HEK293T (cell line): ENCODE measurements around the gene SRP68.

ENCODE experiments used
- CTCF ChIA-PET: fragments of 350-600 bp; formaldehyde crosslinking; extraction: SDS; loops from one replicate; lab custom pipeline; 2021; ENCODE audit warnings: antibody characterized with exemption, inconsistent platforms; lab: Yijun Ruan, JAX
- POLR2A ChIA-PET: fragments of 350-600 bp; formaldehyde crosslinking; extraction: SDS; loops from one replicate; lab custom pipeline; 2020; ENCODE audit warnings: antibody characterized with exemption, inconsistent platforms; lab: Yijun Ruan, JAX
- DNase-seq: peaks from one replicate; pipeline ENCODE4 v3.0.0; 2012; ENCODE audit warnings: mixed read lengths; ENCODE audit errors: extremely low spot score
- ARNT ChIP-seq: fragments of 450-650 bp; IDR thresholded peaks from 2 replicates; pipeline ENCODE4 v1.6.1; 2017; ENCODE audit warnings: mild to moderate bottlenecking
- BHLHE40 ChIP-seq: fragments of 450-650 bp; IDR thresholded peaks from 2 replicates; pipeline ENCODE4 v1.6.1; 2016; ENCODE audit warnings: mild to moderate bottlenecking, moderate library complexity, borderline replicate concordance
- CTBP1 ChIP-seq: fragments of 450-650 bp; IDR thresholded peaks from 2 replicates; pipeline ENCODE4 v1.6.1; 2016; ENCODE audit warnings: borderline replicate concordance
- ELF4 ChIP-seq: fragments of 450-650 bp; IDR thresholded peaks from 2 replicates; pipeline ENCODE4 v1.6.1; 2017; ENCODE audit warnings: antibody characterized with exemption
- FOXA1 ChIP-seq: fragments of 450-650 bp; IDR thresholded peaks from 2 replicates; pipeline ENCODE4 v1.6.1; 2016; ENCODE audit warnings: mild to moderate bottlenecking
- FOXK2 ChIP-seq: fragments of 450-650 bp; IDR thresholded peaks from 2 replicates; pipeline ENCODE4 v1.6.1; 2016; ENCODE audit warnings: mild to moderate bottlenecking
- FOXM1 ChIP-seq: fragments of 450-650 bp; IDR thresholded peaks from 2 replicates; pipeline ENCODE4 v1.6.1; 2017; ENCODE audit warnings: mild to moderate bottlenecking, borderline replicate concordance
- HDGF ChIP-seq: fragments of 450-650 bp; IDR thresholded peaks from 2 replicates; pipeline ENCODE4 v1.6.1; 2017; ENCODE audit warnings: antibody characterized with exemption, borderline replicate concordance
- L3MBTL2 ChIP-seq: fragments of 450-650 bp; conservative IDR thresholded peaks from 2 replicates; pipeline ENCODE4 v1.6.1; 2016; ENCODE audit warnings: mild to moderate bottlenecking
- LEF1 ChIP-seq: fragments of 450-650 bp; IDR thresholded peaks from 2 replicates; pipeline ENCODE4 v1.6.1; 2017; ENCODE audit warnings: mild to moderate bottlenecking, borderline replicate concordance
- NFRKB ChIP-seq: fragments of 450-650 bp; IDR thresholded peaks from 2 replicates; pipeline ENCODE4 v1.6.1; 2016; ENCODE audit warnings: mild to moderate bottlenecking, moderate library complexity
- SP1 ChIP-seq: fragments of 450-650 bp; IDR thresholded peaks from 2 replicates; pipeline ENCODE4 v1.6.1; 2017
- SUZ12 ChIP-seq: fragments of 450-650 bp; IDR thresholded peaks from 2 replicates; pipeline ENCODE4 v1.6.1; 2016; ENCODE audit warnings: mild to moderate bottlenecking
- TARDBP ChIP-seq: fragments of 450-650 bp; IDR thresholded peaks from 2 replicates; pipeline ENCODE4 v1.6.1; 2016
- ZNF384 ChIP-seq: fragments of 450-650 bp; IDR thresholded peaks from 2 replicates; pipeline ENCODE4 v1.6.1; 2016
- TF ChIP-seq, protein P1 (sequence below): fragments of 450-650 bp; IDR thresholded peaks from 2 replicates; pipeline ENCODE4 v1.6.1; 2016

The SRP68 gene

DNA sequence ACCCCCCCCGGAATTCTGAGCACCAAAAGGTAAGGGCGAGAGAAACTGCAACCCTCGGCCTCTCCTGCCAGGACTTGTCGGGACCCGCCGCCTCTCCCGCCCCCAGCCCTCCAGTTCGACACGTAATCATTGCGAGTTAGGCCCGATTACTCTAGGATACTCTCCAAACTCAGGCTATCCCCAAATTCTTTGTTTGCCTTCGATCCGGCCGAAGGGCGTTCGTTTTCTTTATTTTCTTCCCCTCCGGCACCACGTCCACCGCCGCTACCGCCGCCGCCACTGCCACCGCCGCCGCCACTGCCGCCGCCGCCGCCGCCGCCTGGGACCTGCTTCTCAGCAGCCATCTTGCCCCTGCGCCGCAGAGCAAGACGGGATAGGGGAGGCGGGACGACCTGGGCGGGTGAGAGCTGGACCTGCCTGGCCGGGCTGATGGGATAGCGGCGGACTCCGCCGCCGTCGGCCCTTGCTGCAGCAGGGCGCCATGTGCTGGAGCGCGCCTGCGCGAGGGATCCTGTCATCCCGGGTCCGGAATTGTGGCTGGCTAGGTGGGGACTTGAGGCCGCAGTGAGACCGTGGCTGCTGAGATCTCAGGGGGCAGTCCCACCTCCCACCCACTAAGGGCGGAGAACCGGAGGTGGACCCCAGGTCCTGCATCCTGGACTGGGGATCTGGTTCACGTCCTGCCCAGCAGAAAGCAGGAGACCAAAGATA lies at the start of gene SRP68:
SRP68 (minus strand) TSS at position 370 of the 711 bp plus-strand sequence; CDS start at position 344, 26 bp downstream.
- DNase-seq = peak; percentile 98
- 0 out of 2 replicates have a peak, but pooled peaks have one; percentile 35 for TF ChIP-seq HDGF
- TF ChIP-seq ELF4 = 0 out of 2 replicates have a peak, but pooled peaks have one; percentile 11
- no peak for TF ChIP-seq FOXM1
- TF ChIP-seq SUZ12 = no peak
- TF ChIP-seq NFRKB = peak; percentile 83
- TF ChIP-seq, protein P1, sequence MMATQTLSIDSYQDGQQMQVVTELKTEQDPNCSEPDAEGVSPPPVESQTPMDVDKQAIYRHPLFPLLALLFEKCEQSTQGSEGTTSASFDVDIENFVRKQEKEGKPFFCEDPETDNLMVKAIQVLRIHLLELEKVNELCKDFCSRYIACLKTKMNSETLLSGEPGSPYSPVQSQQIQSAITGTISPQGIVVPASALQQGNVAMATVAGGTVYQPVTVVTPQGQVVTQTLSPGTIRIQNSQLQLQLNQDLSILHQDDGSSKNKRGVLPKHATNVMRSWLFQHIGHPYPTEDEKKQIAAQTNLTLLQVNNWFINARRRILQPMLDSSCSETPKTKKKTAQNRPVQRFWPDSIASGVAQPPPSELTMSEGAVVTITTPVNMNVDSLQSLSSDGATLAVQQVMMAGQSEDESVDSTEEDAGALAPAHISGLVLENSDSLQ = no peak
- no peak for TF ChIP-seq FOXK2
- no peak for TF ChIP-seq FOXA1
- TF ChIP-seq ZNF384 = no peak
- TF ChIP-seq TARDBP = no peak
- TF ChIP-seq BHLHE40 = no peak
- TF ChIP-seq ARNT = no peak
- TF ChIP-seq SP1 = no peak
- no peak for TF ChIP-seq CTBP1
- TF ChIP-seq LEF1 = no peak
- peak; percentile 88 for TF ChIP-seq L3MBTL2
- ChIA-PET POLR2A (interaction anchor here (0.5 to 2.1 kb wide), 13 partner anchors 8 to 202 kb away, joined by 3 to 12 read pairs (median 6); partner anchors contain the start of gene EXOC7), CTCF (no interaction called here)

DNA sequence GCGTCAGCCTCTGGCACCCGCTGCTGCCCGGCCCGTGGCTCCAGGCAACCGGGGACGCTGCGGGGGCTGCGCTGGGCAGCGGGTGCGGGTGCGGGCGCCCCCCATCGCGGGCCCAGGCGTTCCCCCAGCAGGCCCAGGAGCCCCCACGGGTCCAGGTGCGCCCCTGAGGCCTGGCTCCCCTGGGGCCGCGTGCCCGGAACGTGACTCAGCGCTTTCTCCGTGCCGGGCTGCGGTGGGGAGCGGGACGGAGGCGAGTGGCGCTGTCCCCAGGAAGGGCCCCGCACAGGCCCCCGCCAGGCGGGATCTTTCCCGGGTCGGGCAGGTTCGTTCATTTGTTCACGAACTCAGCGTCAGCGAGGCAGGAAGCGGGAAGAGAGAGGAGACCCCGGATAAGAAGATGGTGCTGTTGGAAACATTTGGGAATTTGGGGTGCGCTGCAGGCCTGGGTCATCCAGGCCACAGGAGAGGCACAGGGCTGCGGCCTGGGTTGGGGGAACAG lies 49.7 kb upstream of the SRP68 start:
- TF ChIP-seq HDGF (0 out of 2 replicates have a peak, but pooled peaks have one; percentile 7), SUZ12 (no peak), FOXM1 (peak; percentile 52; the same call in 1 of the 2 replicates)
- POLR2A ChIA-PET = interaction anchor here (1.0 kb wide), 1 partner anchor 157 kb away, joined by 3 read pairs; no protein-coding TSS in a partner anchor
- CTCF ChIA-PET = interaction anchor here (0.6 to 2.0 kb wide), 11 partner anchors 12 to 275 kb away, joined by 3 to 17 read pairs (median 4); partner anchors contain the start of gene FOXJ1
- no peak for DNase-seq

DNA sequence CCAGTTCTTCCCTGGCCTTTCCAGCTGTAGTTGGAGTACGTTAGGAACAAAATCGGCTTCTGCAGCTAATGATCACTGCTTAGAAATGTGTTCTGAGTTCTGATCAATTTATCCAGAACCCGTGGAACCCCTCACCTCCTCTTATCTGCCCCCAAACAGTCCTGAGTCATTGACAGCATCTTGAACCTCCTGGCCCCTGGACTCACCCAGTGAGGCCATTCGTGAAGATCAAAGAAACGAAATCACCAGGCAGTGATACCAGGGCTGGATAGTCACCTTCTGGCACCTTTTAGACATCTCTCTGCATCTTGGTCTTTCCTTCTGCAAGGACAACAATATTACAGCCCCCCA lies 48.3 kb upstream of the SRP68 start:
- ChIA-PET POLR2A (interaction anchor here (0.5 to 1.7 kb wide), 3 partner anchors 12 to 61 kb away, joined by 3 to 5 read pairs (median 3); no protein-coding TSS in a partner anchor), CTCF (interaction anchor here (1.0 to 1.4 kb wide), 7 partner anchors 13 to 179 kb away, joined by 3 to 10 read pairs (median 4); no protein-coding TSS in a partner anchor)
- no peak for TF ChIP-seq ELF4
- no peak for TF ChIP-seq HDGF
- TF ChIP-seq ZNF384 = no peak
- TF ChIP-seq BHLHE40 = no peak
- TF ChIP-seq CTBP1 = no peak
- TF ChIP-seq FOXA1 = no peak
- no peak for TF ChIP-seq SP1
- no peak for TF ChIP-seq ARNT
- no peak for TF ChIP-seq LEF1
- TF ChIP-seq FOXM1 = no peak
- no peak for TF ChIP-seq FOXK2
- TF ChIP-seq SUZ12 = no peak
- no peak for TF ChIP-seq NFRKB
- TF ChIP-seq L3MBTL2 = no peak
- TF ChIP-seq TARDBP = no peak
- TF ChIP-seq, protein P1 = no peak
- DNase-seq = no peak

DNA sequence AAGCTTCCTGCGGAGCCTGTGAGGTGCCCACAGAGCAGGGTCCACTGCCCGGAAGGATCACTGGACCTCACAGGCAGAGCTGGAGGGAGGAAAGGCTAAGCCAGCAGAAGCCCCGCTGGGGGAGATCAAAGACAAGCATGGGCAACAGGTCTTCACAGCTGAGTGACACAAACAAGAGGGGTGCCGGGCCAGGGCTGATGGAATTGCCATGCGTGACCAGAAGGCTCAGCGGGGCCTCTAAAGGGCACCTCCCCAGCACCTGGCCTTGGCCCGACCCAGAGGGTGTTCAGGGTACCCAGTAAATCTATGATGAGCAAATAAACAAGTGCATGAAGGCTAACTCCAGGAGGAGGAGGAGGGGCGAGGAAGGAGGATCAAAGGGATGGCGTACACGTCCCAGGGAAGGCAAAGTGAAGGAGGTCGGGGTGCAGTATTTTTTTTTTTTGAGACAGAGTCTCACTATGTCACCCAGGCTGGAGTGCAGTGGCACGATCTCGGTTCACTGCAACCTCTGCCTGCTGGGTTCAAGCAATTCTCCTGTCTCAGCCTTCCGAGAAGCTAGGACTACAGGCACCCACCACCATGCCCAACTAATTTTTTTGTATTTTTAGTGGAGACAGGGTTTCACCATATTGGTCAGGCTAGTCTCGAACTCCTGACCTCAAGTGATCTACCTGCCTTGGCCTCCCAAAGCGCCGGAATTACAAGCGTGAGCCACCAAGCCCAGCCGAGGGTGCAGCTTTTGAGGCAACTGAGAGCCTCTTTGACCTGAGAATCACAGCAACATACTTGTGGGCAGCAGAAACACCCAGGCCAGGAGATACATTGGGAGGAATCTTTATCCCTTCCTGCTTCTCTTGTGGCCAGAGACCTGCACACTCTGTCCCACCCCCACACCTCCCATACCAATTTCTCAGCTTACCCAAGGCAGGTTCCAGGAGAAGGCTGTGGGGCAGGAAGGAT lies 47.4 kb upstream of the SRP68 start:
- TF ChIP-seq LEF1 = no peak
- POLR2A ChIA-PET = interaction anchor here (0.5 to 1.7 kb wide), 4 partner anchors 11 to 168 kb away, joined by 3 read pairs; no protein-coding TSS in a partner anchor
- CTCF ChIA-PET = interaction anchor here (0.6 to 1.7 kb wide), 6 partner anchors 62 to 168 kb away, joined by 3 to 10 read pairs (median 3); no protein-coding TSS in a partner anchor

DNA sequence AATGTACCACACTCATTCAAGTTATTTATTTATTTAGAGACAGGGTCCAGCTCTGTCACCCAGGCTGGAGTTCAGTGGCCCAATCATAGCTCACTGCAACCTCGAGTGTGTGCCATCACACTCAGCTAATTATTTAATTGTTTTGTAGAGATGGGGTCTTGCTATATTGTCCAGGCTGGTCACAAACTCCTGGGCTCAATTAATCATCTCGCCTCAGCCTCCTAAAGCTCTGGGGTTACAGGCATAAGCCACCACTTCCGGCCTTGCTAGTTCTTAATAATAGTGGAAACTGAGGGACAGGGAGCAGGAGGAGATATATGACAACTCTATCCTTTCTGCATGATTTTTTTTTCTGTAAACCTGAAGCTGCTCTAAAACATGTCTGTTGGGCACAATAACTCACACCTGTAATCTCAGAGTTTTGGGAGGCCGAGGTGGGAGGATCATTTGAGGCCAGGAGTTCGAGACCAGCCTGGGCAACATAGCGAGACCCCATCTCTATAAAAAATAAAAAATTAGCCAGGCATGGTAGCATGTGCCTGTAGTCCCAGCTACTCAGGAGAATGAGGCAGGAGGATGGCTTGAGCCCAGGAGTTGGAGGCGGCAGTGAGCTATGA lies 42.9 kb upstream of the SRP68 start:
- DNase-seq = no peak
- ChIA-PET POLR2A (interaction anchor here (1.1 kb wide), 1 partner anchor 11 kb away, joined by 3 read pairs; no protein-coding TSS in a partner anchor), CTCF (interaction anchor here (0.7 to 1.5 kb wide), 2 partner anchors 101 to 164 kb away, joined by 3 to 6 read pairs; no protein-coding TSS in a partner anchor)
- no peak for TF ChIP-seq HDGF
- TF ChIP-seq, protein P1 = no peak
- TF ChIP-seq FOXA1 = no peak
- TF ChIP-seq ELF4 = no peak
- TF ChIP-seq L3MBTL2 = no peak
- no peak for TF ChIP-seq FOXK2
- no peak for TF ChIP-seq SP1
- no peak for TF ChIP-seq ARNT
- no peak for TF ChIP-seq ZNF384
- no peak for TF ChIP-seq CTBP1
- TF ChIP-seq TARDBP = no peak
- TF ChIP-seq NFRKB = no peak
- no peak for TF ChIP-seq LEF1
- no peak for TF ChIP-seq BHLHE40
- no peak for TF ChIP-seq FOXM1
- TF ChIP-seq SUZ12 = no peak

More for the DNA sequence above, 47.4 kb upstream of the SRP68 start:
- no peak for DNase-seq
